Measurements from ENCODE around the gene COX19. TPM values are rescaled to one million over a fixed set of nuclear protein-coding genes. Genes with fewer than 3 reads are reported as not detected.

COX19 gene
- total RNA-seq, 1 donor from 2014 or later = 9.4 TPM

GRCh38 chr7:940599-941408, 34.5 kb downstream of the COX19 start:
- H3K9me3 ChIP-seq = no peaks in the 10 kb centered on the region
- H3K36me3 ChIP-seq = no peaks in the 10 kb centered on the region
- H3K4me1 ChIP-seq = no peaks in the 10 kb centered on the region
- no peak overlapping the region for H3K27ac ChIP-seq
- no peak for TF ChIP-seq CTCF (IDR thresholded peaks at IDR 0.05)
- H3K27me3 ChIP-seq = no peaks in the 10 kb centered on the region
- intact Hi-C loops (cut with DNase I) = no loop called here
- no peak for ATAC-seq
- no peak overlapping the region for H3K4me3 ChIP-seq
- DNase-seq = no peak

GRCh38 chr7:939843-940242, 35.5 kb downstream of the COX19 start:
- Histone ChIP-seq H3K27me3 (no peaks in the 10 kb centered on the region), H3K36me3 (no peaks in the 10 kb centered on the region), H3K4me3 (no peak overlapping the region), H3K27ac (no peak overlapping the region), H3K9me3 (no peaks in the 10 kb centered on the region), H3K4me1 (no peaks in the 10 kb centered on the region)
- intact Hi-C loops (cut with DNase I) = no loop called here
- DNase-seq (no peak), ATAC-seq (no peak)
- no peak for TF ChIP-seq CTCF (IDR thresholded peaks at IDR 0.05)

DNA sequence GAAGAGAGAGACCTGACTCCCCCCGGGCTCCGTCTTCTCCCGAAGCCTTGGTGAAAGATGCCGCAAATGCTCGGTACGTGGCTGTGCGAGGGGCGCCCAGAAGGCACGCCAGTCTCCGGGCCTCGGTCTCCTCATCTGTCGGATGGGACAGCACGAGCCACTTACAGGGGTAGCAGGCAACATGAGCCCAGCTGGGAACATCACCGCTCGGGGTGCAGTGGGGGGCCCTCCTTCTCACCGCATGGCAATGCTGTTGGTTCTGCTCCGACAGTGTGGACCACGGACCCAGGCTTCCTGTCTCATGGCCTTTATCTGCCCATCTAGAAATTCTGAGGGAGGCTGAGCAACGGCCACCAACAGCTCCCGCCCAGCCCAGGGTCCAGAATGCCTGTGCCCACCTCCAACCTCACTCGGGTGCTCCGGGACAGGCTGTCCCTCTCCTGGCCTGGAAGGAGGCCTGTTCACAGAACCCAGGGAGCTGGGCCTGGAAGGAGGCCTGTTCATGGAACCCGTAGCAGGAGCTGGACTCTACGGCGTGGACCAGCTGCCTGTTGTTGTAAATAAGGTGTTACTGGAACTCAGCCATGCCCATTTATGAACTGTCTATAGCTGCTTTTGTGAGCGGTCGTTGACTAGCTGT, 36.7 kb downstream of the COX19 start:
- Histone ChIP-seq H3K36me3 (no peaks in the 10 kb centered on the region), H3K27ac (no peak overlapping the region), H3K9me3 (no peaks in the 10 kb centered on the region), H3K27me3 (no peaks in the 10 kb centered on the region), H3K4me3 (no peak overlapping the region), H3K4me1 (no peaks in the 10 kb centered on the region)
- TF ChIP-seq CTCF (IDR thresholded peaks at IDR 0.05) = no peak
- intact Hi-C loops (cut with DNase I) = no loop called here
- peak; percentile 51 for DNase-seq
- ATAC-seq = no peak

DNA sequence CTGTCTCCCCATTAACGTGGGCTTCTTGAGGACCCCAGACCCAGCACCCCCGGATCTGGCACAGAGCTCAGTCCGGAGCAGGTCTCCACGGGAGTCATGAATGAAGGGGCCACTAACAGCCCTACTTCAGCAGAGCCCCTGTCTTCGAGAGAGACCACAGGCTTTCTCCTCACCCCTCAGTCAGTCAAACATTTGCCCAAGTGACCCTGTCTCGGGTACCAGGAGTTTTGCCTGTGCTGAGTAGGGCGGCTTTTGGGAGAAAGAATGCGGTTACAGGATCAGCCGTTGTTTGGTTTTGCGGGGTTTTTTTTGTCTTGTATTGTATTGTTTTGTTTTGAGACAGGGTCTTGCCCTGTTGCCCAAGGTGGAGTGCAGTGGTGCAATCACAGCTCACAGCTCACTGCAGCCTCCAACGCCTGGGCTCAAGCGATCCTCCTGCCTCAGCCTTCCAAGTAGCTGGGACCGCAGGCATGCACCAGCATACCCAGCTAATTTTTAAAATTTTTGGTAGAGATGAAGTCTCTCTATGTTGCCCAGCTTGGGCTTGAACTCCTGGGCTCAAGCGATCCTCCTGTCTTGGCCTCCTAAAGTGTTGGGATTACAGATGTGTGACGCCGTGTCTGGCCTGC, 37.4 kb downstream of the COX19 start:
- ATAC-seq = no peak
- Histone ChIP-seq H3K9me3 (no peaks in the 10 kb centered on the region), H3K4me1 (no peaks in the 10 kb centered on the region), H3K27ac (no peak overlapping the region), H3K4me3 (no peak overlapping the region), H3K36me3 (no peaks in the 10 kb centered on the region), H3K27me3 (no peaks in the 10 kb centered on the region)
- no peak for TF ChIP-seq CTCF (IDR thresholded peaks at IDR 0.05)
- DNase-seq = peak; percentile 26
- intact Hi-C loops (cut with DNase I) = no loop called here

GRCh38 chr7:936386-937054, 38.8 kb downstream of the COX19 start:
- no peak for TF ChIP-seq CTCF (IDR thresholded peaks at IDR 0.05)
- ATAC-seq (peak; percentile 13), DNase-seq (peak; percentile 55)
- H3K36me3 ChIP-seq = no peaks in the 10 kb centered on the region
- H3K4me3 ChIP-seq = no peak overlapping the region
- H3K27ac ChIP-seq = no peak overlapping the region
- intact Hi-C loops (cut with DNase I) = no loop called here
- no peaks in the 10 kb centered on the region for H3K4me1 ChIP-seq
- H3K27me3 ChIP-seq = no peaks in the 10 kb centered on the region
- H3K9me3 ChIP-seq = no peaks in the 10 kb centered on the region

Measured in upper lobe of right lung (tissue), 1 donor.